BE2C (cell line): ENCODE results near the gene PSTPIP2.

ENCODE experiments used
- DNase-seq: peaks from one replicate; pipeline ENCODE4 v3.0.0-alpha.2; 2020
- H3K27me3 ChIP-seq: fragments of 250-450 bp; sonication (Bioruptor Pico); 2 replicates; pipeline ENCODE4 v1.5.1; 2020; ENCODE audit warnings: mild to moderate bottlenecking
- H3K36me3 ChIP-seq: fragments of 250-450 bp; sonication (Bioruptor Pico); 2 replicates; pipeline ENCODE4 v1.5.1; 2020; ENCODE audit warnings: mild to moderate bottlenecking
- H3K4me1 ChIP-seq: fragments of 250-450 bp; sonication (Bioruptor Pico); 2 replicates; pipeline ENCODE4 v1.5.1; 2020
- H3K4me3 ChIP-seq: 2 replicates; pipeline ENCODE4 v1.5.1; 2011; ENCODE audit warnings: low read depth, low read length
- H3K9me3 ChIP-seq: fragments of 250-450 bp; sonication (Bioruptor Pico); 2 replicates; pipeline ENCODE4 v1.5.1; 2020
- TF ChIP-seq, protein P1 (sequence below): IDR thresholded peaks from 2 replicates; pipeline ENCODE4 v1.5.1; 2012; ENCODE audit warnings: mild to moderate bottlenecking, low read depth, low read length

Gene PSTPIP2

DNA sequence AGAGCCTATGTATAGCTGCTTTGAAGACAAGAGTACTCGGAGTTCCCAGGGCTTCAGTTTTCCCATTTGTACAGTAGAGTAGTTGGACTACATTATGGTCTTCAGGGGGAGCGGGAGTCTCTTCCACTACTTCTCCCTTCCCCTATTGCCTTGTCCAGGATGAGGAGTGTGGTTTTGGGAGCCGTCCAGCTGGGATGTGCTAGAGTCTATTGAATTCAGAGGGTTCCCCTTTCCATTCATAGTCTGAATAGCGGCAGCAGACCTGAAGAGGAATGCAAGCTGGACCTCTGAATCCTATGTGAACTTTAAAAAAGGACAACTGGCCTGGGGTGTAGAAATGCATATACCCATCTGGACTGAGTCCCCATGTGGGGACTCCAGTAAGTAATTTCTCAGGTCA, 61.4 kb downstream of the PSTPIP2 start:
- Histone ChIP-seq H3K27me3 (no peaks in the 10 kb centered on the region), H3K4me3 (no peak overlapping the region), H3K9me3 (no peaks in the 10 kb centered on the region), H3K36me3 (no peaks in the 10 kb centered on the region), H3K4me1 (no peaks in the 10 kb centered on the region)
- no peak for DNase-seq
- TF ChIP-seq, protein P1, sequence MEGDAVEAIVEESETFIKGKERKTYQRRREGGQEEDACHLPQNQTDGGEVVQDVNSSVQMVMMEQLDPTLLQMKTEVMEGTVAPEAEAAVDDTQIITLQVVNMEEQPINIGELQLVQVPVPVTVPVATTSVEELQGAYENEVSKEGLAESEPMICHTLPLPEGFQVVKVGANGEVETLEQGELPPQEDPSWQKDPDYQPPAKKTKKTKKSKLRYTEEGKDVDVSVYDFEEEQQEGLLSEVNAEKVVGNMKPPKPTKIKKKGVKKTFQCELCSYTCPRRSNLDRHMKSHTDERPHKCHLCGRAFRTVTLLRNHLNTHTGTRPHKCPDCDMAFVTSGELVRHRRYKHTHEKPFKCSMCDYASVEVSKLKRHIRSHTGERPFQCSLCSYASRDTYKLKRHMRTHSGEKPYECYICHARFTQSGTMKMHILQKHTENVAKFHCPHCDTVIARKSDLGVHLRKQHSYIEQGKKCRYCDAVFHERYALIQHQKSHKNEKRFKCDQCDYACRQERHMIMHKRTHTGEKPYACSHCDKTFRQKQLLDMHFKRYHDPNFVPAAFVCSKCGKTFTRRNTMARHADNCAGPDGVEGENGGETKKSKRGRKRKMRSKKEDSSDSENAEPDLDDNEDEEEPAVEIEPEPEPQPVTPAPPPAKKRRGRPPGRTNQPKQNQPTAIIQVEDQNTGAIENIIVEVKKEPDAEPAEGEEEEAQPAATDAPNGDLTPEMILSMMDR: no peak

DNA sequence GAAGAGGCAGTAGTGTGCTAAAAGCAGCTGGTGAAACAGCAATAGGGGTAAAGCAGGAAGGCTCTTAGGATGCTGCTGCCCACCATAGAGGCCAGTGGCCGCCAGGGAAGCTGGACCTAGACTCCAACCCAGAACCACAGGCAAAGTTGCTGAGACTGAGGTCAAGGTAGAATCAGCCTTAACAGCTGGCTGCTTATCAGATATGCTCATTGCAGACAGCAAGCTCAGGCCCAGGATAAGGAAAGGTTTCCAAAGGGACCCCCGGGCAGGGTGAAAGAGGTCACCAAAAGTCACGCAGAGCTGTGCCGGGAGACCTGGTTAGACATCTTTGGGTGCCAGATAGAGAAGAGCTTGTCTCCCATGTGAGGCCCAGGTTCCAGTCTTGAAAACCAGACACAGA, 62.0 kb downstream of the PSTPIP2 start:
- no peaks in the 10 kb centered on the region for H3K27me3 ChIP-seq
- TF ChIP-seq, protein P1: no peak
- no peaks in the 10 kb centered on the region for H3K9me3 ChIP-seq

DNA sequence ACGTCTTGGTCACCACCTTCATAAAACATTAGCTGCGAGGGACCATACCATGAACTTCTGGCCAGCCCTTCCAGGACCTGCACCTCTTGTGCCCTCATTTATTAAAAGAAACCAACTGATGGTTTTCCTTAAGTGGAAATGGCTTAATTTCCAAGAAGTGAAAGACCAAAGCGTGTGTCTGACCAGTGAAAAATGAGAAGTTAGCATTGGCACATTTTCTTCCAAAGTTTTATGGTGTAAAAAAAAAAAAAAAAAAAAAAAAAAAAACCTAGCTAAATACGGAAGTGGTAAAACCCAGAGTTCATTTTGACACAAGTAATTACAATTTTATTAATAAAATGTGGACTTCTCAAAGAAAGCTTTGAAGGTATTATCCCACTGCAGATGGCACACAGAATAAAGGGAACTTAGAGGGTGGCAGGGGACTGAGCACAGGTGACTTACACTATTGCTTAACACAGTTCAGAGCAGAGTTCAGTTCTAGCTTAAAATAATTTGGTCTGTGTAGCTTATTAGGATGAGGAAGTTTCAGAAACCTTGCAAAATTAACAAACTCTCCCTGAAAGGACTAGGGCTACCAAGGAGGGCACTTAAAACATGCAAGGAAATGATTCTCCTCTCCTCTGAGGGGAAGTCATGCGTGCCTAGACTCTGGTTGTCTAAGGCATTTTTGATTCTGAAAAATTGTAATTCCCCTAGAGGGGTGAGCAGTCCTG, 62.8 kb downstream of the PSTPIP2 start:
- Histone ChIP-seq H3K4me1 (no peaks in the 10 kb centered on the region), H3K36me3 (no peaks in the 10 kb centered on the region), H3K4me3 (no peak overlapping the region), H3K27me3 (no peaks in the 10 kb centered on the region), H3K9me3 (no peaks in the 10 kb centered on the region)
- no peak for DNase-seq
- TF ChIP-seq, protein P1: no peak

More for the DNA sequence above, 62.0 kb downstream of the PSTPIP2 start:
- no peak for DNase-seq
- no peaks in the 10 kb centered on the region for H3K4me1 ChIP-seq
- no peaks in the 10 kb centered on the region for H3K36me3 ChIP-seq
- H3K4me3 ChIP-seq: no peak overlapping the region

DNA sequence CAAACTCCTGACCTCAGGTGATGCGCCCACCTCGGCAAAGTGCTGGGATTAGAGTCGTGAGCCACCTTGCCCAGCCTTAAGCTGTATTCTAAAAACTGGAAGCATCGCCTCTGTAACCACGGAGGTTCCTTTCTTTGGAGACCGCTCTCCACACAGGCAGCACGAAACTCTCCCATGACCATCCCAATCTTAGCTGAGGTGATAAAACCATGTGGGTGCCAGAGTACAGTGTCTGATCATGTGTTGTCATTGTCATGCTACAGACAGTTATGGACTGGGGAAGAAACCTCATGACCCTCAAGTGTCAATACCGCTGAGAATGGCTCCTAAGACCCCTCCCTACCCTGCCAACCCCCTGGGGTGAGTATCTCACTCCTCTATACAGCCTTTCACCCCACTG, 63.5 kb downstream of the PSTPIP2 start:
- Histone ChIP-seq H3K4me3 (no peak overlapping the region), H3K4me1 (no peaks in the 10 kb centered on the region), H3K36me3 (no peaks in the 10 kb centered on the region), H3K9me3 (no peaks in the 10 kb centered on the region), H3K27me3 (no peaks in the 10 kb centered on the region)
- TF ChIP-seq, protein P1: no peak
- no peak for DNase-seq

DNA sequence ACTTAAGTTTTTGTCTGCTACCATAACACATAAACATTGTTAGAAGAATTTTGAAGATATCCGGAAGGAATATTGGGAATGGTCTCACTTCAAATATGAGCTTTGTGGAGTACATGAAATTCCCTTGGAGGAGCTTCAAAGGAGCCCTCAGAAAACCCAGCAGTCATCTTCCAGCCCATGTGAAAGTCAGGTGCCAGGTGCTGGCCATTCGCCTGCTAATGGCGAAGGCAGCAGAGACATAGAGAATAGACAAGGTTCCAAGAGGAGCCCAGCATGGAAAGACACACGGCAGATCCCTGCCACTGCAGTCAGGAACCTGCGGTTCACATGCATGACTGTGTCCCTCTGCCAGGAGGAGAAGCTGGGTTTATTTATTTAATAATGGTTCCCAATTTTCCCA, 64.9 kb downstream of the PSTPIP2 start:
- Histone ChIP-seq H3K4me1 (no peaks in the 10 kb centered on the region), H3K36me3 (no peaks in the 10 kb centered on the region), H3K9me3 (no peaks in the 10 kb centered on the region), H3K27me3 (no peaks in the 10 kb centered on the region), H3K4me3 (no peak overlapping the region)
- TF ChIP-seq, protein P1: no peak
- no peak for DNase-seq

DNA sequence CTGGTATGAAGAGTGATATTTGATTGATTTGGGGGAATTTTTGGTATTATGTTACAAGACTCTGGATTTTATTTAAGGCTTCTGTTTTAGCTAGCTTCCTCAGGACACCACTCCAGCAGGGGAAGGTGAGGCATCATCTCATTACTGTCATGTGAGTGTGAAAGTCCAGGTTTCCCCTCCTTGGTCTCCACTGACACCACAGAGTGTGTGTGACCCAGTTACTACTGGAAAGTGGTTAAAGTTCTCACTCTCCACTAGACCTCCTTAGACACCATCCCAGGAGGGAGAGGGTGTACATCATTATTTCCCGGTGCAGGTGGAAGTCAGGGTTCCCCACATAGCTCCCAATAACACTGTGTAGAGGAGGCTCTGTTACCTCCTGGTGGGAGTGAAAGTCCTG, 69.1 kb downstream of the PSTPIP2 start:
- H3K36me3 ChIP-seq: no peaks in the 10 kb centered on the region
- DNase-seq: no peak
- TF ChIP-seq, protein P1: no peak
- H3K4me1 ChIP-seq: no peaks in the 10 kb centered on the region
- H3K9me3 ChIP-seq: no peaks in the 10 kb centered on the region
- H3K27me3 ChIP-seq: no peaks in the 10 kb centered on the region
- H3K4me3 ChIP-seq: no peak overlapping the region
